ENCODE data around the gene CPN1. TPM values are rescaled to one million over a fixed set of nuclear protein-coding genes. Genes with fewer than 3 reads are reported as not detected.
A peak's percentile ranks its signal among the peaks of the same experiment; 100 is the strongest.

The CPN1 gene
- total and polyA plus RNA-seq, 2 of the 8 experiments (the other 6 are each of a cell fraction or from before 2014, with no cell fraction given): 0.15 to 0.20 TPM

- H3K27ac ChIP-seq (ENCODE audit: low read depth, low read length): no peak overlapping the region
- TF ChIP-seq CTCF (IDR thresholded peaks at IDR 0.05; ENCODE audit: control extremely low read depth in 1 of 3, insufficient read depth in 1 of 3, low read depth in 1 of 3, low read length in 3 of 3) (peak in 1 of 3 experiments; percentile 6; a peak in 1 of 4 replicates), SIN3A (conservative IDR thresholded peaks at IDR 0.05 in 1 of 2, IDR thresholded peaks at IDR 0.05 in 1 of 2; ENCODE audit: low read depth in 1 of 2, low read length in 2 of 2) (no peak), SIRT6 (IDR thresholded peaks at IDR 0.05; ENCODE audit: low read length) (no peak), RAD21 (IDR thresholded peaks at IDR 0.05 in 1 of 2, conservative IDR thresholded peaks at IDR 0.05 in 1 of 2; ENCODE audit: low read depth in 2 of 2, low read length in 2 of 2) (peak; percentile 25 to 37; a peak in 3 of 4 replicates)
- no peaks in the 10 kb centered on the region for H3K79me1 ChIP-seq (ENCODE audit: low read depth, low read length)
- H4K20me1 ChIP-seq (replicated peaks in 1 of 2; ENCODE audit: control insufficient read depth in 1 of 2, insufficient read depth in 2 of 2, low read length in 2 of 2): no peaks in the 10 kb centered on the region
- no peak overlapping the region for H2BK20ac ChIP-seq (ENCODE audit: low read length)
- peaks cover 0 to 1% (median 0%) of the 10 kb centered on the region in 4 experiments; a peak in 1 of 7 replicates for H3K27me3 ChIP-seq (replicated peaks in 1 of 4; ENCODE audit: control insufficient read depth in 3 of 4, extremely low read depth in 1 of 4, insufficient read depth in 3 of 4, low read length in 3 of 4)
- no peak overlapping the region for H4K5ac ChIP-seq (ENCODE audit: insufficient read length, low read depth, low read length)
- H2BK120ac ChIP-seq (replicated peaks; ENCODE audit: low read depth, low read length): no peak overlapping the region
- no peaks in the 10 kb centered on the region for H3K9me3 ChIP-seq (ENCODE audit: insufficient read depth in 2 of 2, low read depth in 1 of 2, low read length in 1 of 2)
- H3K4ac ChIP-seq (replicated peaks; ENCODE audit: insufficient read length, low read depth, low read length): no peak overlapping the region
- FAIRE-seq (no peak), DNase-seq (ENCODE audit: low read depth in 1 of 2, low spot score in 2 of 2) (peak in 1 of 2 experiments; percentile 58)
- H2BK12ac ChIP-seq (ENCODE audit: low read depth, low read length): no peak overlapping the region
- no peaks in the 10 kb centered on the region; the same call in 1 of the 2 replicates for H3K23me2 ChIP-seq (ENCODE audit: low read depth, low read length)
- no peaks in the 10 kb centered on the region for H3K36me3 ChIP-seq (ENCODE audit: control insufficient read depth in 2 of 4, insufficient read depth in 4 of 4, low read length in 3 of 4)
- H4K8ac ChIP-seq (ENCODE audit: extremely low read depth, insufficient read depth, low read length): no peak overlapping the region
- ChIA-PET POLR2A (ENCODE audit: partially characterized antibody) (no interaction called here), CTCF (ENCODE audit: partially characterized antibody) (interaction anchor here (0.9 kb wide), 2 partner anchors 17 to 19 kb away, joined by 3 to 4 read pairs; no protein-coding TSS in a partner anchor)
- no peak overlapping the region for H3K4me2 ChIP-seq (ENCODE audit: insufficient read depth in 1 of 2, low read depth in 2 of 2, low read length in 2 of 2)
- H3K79me2 ChIP-seq (ENCODE audit: control insufficient read depth in 1 of 2, insufficient read depth in 2 of 2, low read length in 2 of 2): no peaks in the 10 kb centered on the region
- H2BK15ac ChIP-seq (ENCODE audit: low read length): 0 out of 2 replicates have a peak overlapping the region, but pooled peaks have one; percentile 37
- H3K14ac ChIP-seq (ENCODE audit: insufficient read length): no peak overlapping the region
- H3K9ac ChIP-seq (replicated peaks in 1 of 4; ENCODE audit: extremely low read depth in 1 of 4, low read depth in 3 of 4, low read length in 3 of 4): no peak overlapping the region
- H3K56ac ChIP-seq (replicated peaks; ENCODE audit: insufficient read length, low read depth, low read length): no peak overlapping the region
- no peak overlapping the region for H3K18ac ChIP-seq (ENCODE audit: extremely low read depth, low read length)
- H2BK5ac ChIP-seq (ENCODE audit: low read depth, low read length): no peak overlapping the region
- no peak overlapping the region for H2AK5ac ChIP-seq (ENCODE audit: low read depth, low read length)
- no peak overlapping the region for H4K91ac ChIP-seq (replicated peaks; ENCODE audit: insufficient read length, low read length)
- peak overlapping the region; percentile 45; the same call in 1 of the 2 replicates for H2AFZ ChIP-seq (ENCODE audit: low read length)
- H3K23ac ChIP-seq (ENCODE audit: insufficient read length): no peak overlapping the region
- peak overlapping the region in 1 of 4 experiments; percentile 22; a peak in 1 of 8 replicates for H3K4me3 ChIP-seq (ENCODE audit: extremely low read depth in 1 of 4, insufficient read depth in 2 of 4, low read depth in 3 of 4, low read length in 4 of 4)
- 63% methylated on average over 23 of the region's 23 CpGs; no CpG with 5 or more reads in 1 of the 2 experiments for WGBS, 2 experiments (ENCODE audit: extremely low coverage in 1 of 2, insufficient coverage in 1 of 2, insufficient read length in 1 of 2, insufficient replicate concordance in 2 of 2, low coverage in 1 of 2, low lambda C conversion rate in 2 of 2, missing lambda C conversion rate in 1 of 2)
- no peaks in the 10 kb centered on the region for H3K4me1 ChIP-seq (replicated peaks in 1 of 4; ENCODE audit: control insufficient read depth in 3 of 4, insufficient read depth in 4 of 4, low read length in 3 of 4)
Measured at GRCh38 chr10:100065084-100065660, 16.5 kb downstream of the CPN1 start.
